Ovary (tissue), 1 donor: ENCODE data around the gene CACNB2.

Experiments used
- EP300 ChIP-seq: sonication (generic); formaldehyde crosslinking; IDR thresholded peaks from one replicate; pipeline ENCODE4 v1.6.1; 2017; ENCODE audit warnings: antibody characterized with exemption
- POLR2A ChIP-seq: fragments of 450-650 bp; IDR thresholded peaks from one replicate; pipeline ENCODE4 v1.6.1; 2017; ENCODE audit warnings: antibody characterized with exemption, mild to moderate bottlenecking, moderate library complexity

GRCh38 chr10:18313140-18313530 lies 172.9 kb downstream of the CACNB2 start:
- TF ChIP-seq POLR2A, result no peak
- TF ChIP-seq EP300, result no peak
